Suppressor macrophage (primary cell): Measurements from ENCODE around the gene DCHS1.

Source experiments
- DNase-seq, 4 experiments: peaks; one replicate each; pipeline ENCODE4 v3.0.0-alpha.2; 2020 to 2022

The DCHS1 gene

DNA sequence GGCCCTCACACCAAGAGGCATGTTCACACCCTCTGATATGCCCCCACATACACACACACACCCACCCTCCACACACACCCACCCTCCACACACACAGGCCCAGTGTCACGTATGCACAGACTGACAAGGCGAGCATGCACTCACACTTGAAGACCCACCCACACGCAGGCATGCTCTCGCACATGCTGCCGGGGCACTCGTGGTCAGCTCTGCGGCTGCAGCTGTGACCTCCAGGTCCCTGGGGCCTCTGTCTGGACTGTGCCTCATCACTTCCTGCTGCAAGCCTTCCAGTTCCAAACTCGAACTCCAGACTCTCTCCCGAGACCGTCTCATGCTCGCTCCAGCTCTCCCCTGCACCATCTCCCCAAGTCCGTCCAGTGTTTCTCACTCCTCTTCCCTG, 9.5 kb downstream of the DCHS1 start:
- peak; percentile 45 to 69 (median 64) for DNase-seq

DNA sequence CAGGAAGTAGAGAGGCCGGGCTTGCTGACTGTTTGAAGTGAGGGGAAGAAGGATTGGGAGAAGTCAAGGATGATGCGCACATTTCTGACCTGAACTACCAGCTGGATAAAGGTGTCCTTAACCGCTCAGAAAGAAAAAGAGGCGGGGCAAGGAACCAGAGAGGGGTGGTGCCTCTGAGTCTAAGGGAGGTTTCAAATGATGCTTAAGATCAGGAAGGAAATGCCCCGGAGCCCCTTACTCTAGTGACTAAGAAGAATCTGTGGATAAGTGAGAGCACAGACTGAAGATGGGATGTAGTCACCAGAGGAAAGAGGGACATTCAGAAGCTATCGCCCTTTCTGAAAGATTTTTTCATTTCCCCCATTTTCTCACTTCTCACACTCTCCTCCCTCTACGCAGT, 12.7 kb downstream of the DCHS1 start:
- no peak for DNase-seq

DNA sequence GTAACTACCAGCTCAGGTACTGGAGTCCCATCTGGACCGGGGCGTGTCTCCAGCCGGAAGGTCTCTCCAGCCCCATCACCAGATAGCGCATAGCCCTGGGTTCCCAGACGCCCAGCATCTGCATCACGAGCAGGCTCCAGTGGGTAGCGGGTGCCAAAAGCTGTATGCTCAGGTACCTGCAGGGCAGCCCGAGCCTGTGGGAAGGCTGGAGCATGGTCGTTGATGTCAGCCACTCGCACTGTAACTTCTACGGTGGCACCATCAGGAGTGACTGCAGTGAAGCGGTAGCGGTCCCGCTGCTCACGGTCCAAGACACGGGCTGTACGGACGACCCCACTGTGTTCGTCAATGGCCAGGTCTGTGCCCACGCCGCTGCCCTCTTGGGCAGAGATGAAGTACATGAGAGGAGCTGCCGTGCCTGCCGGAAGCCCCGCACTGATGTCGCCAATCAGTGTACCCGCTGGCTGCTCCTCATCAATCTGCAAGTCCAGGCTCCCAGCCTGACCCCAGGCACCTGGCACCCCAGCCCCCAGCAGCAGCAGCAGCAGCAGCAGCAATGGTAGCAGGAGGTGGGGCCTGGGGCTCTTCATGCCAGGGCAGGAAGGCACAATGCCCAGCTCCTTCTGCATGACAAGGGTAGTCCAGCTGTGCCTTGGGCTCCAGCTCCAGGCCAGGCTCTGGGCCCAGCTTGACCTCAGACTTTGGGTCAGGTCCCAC, 14.5 kb downstream of the DCHS1 start:
- DNase-seq: no peak

DNA sequence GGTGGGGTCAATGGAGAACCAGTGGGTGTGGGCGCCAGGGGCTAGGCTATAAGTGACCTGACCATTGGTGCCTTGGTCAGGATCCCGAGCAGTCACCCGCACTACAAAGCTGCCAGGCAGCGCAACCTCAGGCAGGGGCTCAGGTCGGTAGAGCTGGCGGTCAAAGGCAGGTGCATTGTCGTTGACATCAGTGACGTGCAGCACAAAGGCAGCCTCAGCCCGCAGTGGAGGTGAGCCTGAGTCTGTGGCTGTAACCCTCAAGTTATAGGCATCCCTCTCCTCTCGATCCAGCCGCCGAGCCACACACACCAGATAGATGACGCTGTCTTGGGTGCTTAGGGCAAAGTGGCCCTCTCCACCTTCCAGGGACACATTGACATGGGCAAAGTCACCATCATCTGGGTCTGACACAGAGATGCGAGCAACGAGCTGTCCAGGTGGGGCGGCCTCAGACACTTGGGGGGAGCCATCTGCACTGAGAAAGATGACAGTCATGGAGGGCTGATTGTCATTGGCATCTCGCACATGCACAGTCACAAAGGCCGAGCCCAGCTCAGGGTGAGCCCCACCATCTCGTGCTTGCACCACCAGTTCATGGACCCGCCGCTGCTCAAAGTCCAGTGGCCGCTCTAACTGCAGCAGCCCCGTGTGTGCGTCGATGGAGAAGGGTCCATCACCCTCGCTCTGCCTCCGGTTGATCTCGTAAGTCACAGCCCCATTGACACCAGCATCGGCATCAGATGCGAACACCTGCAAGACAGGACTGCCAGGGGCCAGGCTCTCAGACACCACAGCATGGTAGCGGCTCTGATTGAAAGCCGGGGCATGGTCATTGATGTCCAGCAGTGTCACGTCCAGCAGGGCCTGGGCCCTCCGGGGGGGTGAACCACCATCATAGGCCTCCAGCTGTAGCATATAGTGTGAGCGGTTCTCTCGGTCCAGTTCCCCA, 15.3 kb downstream of the DCHS1 start:
- no peak for DNase-seq

DNA sequence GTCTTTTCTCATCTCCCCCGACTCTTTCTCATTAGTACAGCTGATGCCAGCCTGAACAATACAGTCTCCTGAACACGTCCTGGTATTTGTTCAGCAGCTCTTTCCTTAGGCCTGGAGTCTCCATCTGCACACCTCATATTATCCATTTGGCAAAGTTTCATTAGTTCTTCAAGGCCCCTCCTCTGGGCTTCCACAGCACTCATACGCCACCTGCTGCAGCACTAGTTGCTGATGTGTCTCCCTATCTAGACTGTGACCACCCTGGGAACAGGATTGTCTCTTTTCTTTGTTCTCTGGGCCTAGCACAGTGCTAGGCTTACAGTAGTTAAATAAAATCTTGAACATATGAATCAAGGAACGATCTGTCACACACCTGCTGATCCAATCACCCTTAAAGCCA, 17.2 kb downstream of the DCHS1 start:
- no peak for DNase-seq

DNA sequence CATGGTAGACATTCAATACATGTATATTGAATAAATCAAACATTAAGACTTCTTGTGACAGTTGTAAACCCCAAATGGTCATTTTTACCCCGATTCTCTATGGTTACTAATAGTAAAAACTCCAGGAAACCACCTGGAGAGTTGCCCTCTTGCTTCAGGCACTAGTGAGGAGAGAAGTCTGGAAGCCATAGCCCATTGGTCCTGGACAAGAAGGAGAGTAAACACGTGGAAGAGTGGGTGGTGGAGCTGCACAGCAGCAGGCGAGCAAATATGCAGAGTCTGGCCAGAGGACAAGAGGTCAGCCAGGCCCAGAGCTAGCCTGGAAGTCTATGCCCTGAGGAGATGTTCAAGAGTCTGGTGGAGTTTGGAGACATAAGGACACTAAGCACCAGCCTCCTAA, 17.7 kb downstream of the DCHS1 start:
- no peak for DNase-seq

DNA sequence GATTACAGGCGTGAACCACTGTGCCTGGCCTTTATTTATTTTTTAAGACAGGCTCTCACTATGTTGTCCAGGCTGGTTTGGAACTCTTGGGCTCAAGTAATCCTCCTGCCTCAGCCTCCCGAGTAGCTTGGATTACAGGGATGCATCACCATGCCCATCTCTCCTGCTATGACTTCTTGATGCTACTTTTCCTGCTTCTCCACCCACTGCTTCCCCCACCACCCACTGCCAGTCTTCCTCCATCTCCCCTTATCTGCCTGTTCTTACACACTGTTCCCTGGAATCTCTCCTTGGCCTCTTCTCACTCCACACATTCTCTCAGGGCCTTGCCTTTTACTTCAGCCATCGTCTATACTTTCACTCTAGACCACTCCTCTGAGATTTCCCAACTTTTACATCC, 19.1 kb downstream of the DCHS1 start:
- no peak for DNase-seq

DNA sequence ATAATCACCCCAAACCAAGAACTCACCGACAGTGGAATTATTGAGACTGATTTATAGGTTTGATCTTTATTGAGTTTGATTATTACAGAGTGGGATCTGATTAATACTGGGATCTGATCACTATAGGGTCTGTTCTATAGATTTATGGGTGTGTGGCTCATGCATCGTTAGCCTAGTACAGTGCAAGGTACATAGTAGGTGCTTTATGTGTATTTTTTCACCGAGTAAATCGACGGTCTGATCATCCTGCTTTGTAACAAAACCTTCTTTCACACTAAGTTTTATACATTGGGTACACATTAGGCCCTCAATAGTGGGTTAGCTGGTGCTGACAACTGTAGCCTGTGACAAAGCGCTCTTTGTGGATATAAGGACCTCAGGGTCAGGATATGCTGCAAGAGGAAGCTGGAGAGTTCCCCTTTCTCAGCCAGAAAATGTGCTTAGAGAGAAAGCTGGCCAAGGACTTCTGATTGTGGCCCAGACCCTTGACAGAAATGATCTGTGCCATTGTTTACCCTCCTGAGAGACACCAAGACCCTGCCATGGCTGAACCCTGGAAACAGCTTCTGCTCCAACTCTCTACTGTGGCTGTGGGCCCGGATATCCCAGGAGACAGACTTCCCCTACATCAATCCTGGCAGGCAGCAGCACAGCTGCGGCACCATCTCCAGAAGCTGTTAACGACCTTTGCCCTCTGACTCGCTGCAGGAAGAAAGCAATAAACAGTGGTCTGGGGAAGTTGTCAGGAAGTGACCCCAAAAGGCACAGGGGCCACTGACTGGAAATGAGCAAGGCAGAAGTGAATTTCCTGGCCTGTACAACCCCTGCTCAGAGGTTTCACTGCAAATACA, 20.3 kb downstream of the DCHS1 start:
- DNase-seq: peak; percentile 71 to 88 (median 80)

DNA sequence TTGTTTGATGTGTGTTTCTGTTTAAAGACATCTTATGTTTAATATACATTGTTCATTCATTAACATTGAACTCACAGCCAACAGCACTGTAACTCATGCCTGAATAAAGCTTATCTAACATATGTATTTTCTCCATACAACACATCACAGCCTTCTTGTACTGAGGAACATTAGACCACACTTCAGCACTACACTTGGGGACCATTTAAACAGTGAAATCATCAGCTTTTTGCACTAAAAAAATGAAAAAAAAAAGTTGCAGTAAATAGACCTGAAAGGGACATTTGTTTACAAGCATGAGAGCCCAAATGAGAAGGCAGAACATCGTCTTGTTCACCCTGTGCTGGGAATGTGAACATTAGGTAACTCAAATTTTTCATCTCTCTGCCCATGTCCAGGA, 21.1 kb downstream of the DCHS1 start:
- no peak for DNase-seq

DNA sequence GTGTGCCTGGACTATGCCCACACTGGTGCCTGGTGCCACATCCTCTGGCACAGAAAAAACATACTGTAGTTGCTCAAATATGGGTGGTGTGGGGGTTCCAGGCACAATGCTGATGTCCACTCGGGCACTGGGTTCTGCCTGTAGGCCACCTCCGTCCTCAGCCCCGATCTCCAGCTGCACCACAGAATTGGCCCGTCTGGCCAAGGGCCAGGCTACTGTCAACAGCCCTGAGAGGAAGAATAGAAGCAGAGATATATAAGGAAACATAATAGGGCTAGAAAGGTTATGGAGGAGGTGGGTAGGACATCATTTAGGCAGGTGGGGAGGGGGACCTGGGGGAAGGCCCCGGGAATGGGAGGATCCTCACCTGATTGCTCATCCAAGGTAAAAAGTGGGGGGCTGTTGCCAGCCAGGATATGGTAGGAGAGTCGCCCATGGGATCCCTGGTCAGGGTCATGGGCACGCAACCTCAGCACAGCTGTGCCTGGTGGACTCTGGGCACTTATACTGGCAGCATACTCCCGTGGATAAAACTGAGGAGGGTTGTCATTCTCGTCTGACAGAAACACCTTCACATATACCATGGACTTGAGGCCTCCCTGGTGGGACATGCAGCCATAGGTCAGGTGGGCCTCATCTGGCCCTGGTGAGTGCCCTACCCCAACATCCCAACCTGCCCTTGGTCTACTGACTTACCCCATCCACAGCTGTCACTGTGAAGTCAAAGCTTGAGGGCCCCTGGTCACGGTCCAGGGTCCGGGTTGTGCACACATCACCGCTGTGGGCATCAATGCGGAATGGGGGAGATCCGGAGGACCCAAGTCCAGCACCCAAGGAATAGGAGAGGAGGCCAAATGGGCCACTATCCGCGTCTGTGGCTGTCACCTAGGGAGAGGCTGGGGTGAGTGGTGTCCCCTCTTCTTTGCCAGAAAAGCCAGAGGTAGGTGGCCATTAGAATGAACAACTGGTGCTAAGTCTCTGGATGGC, 21.9 kb downstream of the DCHS1 start:
- DNase-seq: no peak

DNA sequence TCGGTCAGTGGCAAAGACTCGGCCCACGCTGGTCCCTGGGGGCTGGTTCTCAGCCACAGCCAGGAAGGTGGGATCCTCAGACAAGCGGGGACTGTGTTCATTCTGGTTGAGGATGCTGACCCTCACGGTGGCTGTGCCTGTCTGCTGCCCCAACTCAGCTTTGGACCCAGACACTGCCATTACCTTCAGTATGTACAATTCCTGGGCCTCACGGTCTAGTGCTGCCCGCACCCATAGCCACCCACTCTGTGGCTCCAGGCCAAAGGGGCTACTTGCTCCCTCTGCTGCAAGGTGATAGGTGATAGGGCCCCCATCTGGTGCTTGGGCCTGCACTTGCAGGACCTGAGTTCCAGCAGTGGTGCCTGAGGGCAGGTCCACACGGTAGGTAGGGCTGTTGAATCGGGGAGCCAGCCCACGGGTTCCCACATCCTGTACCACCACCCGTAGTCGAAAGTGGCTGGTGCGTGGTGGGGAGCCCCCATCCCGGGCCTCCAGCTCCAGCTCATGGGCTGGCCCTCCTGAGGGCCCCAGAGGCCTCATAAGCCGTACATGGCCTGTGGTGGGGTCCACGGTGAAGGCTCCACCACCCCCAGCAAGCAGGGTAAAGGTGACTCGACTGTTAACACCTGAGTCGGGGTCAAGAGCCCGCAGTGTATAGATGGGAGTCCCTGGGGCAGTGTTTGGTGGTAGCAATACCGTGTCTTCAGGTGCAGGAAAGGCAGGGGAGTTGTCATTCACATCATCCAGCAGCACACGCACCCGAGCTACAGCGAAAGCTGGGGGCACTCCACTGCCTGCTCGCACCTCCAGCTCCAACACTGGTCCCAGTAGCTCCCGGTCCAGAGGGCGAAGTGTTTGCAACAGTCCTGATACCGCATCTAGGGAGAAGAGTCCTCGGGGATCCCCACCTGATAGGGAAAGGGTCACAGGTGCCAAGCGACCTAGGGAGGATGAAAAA, 23.2 kb downstream of the DCHS1 start:
- DNase-seq: no peak

DNA sequence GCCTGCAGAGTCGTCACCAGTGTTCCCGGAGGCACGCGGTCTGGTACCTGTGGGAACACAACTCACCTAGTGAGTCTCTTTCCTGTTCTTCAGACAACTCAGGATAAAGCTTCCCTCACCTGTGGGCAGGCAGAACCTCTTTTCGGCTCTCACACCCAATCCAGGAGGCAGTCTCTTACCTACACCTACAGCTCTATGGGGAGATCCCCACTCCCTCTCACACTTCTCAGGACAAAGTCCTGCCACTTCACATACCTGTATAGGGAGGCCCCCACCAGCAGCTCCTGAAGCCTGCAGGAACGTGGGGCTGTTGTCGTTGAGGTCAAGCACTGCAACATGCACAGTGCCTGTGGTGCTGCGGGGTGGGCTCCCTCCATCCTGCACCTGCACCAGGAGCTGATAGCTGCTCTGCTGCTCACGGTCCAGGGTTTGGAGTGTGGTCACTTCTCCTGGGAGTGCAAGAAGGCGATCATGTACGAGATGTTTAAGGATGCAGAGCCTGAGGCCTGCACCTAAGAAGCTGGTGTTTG, 24.2 kb downstream of the DCHS1 start:
- no peak for DNase-seq

DNA sequence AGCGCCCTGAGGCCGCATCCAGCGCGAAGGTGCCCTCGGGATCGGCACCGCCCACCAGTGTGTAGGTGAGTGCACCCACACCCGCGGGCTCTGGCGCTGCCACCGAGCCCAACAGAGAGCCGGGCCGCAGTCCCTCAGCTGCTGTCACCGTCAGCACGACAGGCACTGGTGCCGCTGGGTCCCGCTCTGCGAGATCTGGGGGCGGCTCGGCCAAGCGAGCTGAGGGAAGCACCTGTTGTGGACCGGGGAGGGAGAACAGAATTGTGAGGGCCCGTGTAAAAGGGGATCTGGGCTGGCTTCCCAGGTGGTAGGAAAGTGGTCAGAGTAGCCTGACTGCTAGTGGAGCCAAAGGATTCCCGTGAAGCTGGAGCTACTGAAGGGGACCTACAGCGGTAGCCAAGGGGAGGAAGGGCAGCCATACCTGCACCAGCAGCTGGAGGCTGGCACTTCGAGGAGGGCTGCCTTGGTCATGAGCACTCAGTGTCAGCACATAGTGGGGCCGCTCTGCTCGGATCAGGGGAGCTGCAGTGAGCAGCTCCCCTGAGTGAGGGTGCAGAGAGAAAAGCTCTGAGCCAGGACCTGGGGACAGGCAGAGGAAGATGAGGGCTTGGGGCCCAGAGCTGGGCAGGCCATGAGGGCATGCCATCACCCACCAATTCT, 24.8 kb downstream of the DCHS1 start:
- no peak for DNase-seq

DNA sequence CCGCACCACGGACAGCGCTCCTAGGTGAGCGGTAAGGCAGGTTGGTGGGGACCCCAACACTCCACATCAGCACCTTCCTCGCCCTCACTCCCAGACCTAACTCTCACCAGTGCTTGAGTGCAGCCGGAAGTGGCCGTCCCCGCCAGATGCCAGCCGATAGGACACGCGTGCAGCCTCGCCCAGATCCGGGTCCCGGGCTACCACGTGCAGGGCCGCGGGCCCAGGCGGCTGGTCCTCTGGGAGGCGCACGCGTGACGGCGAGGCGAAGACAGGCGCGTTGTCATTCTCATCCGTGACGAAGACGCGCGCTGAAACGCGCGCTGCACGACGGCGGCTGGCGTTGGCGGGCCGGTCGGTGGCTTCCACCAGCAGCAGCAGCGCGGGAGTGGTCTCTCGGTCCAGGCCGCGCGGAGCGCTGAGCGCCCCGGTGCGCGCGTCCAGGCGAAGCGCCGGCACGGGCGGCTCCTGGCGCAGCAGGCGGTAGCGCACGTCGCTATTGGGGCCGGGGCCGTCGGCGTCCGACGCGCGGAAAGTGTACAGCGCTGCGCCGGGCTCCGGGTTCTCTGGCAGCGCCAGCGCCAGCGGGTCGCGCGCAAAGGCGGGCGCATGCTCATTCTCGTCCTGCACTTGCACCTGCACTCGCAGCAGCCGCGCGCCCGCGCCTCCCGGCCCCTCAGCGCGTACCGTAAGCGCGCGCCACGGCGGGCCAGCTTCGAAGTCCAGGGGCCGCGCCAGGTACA, 25.5 kb downstream of the DCHS1 start:
- DNase-seq: no peak

DNA sequence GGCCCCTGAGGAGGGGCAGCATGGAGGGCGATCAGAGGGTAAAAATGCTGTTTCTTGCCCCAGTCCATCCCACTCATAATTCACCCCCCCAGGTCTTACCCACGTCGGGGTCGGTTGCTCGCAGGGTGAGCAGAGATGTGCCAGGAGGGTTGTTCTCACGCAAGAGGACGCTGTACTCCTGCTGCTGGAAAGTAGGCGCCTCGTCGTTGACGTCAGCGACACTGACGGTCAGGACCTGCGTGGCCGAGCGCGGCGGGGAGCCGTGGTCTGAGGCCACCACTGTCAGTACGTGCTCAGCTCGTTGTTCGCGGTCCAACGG, 26.1 kb downstream of the DCHS1 start:
- DNase-seq: no peak

DNA sequence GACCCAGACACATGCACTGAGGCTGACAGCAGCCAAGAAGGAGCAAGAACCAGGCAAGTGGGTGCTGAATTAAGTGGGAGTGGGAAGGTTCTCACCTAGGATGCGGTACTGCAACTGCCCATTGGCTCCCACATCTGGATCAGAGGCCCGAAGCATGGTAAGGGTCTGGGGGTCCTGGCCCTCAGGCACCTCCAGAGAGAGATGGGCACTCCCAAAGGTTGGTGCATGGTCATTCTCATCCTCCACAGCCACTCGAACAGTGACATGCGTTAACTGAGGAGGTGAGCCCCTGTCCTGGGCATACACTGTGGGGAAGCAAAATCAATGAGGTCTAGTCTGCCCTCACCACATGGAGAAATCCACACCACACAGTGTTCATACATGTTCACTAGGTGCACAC, 27.1 kb downstream of the DCHS1 start:
- DNase-seq: no peak

DNA sequence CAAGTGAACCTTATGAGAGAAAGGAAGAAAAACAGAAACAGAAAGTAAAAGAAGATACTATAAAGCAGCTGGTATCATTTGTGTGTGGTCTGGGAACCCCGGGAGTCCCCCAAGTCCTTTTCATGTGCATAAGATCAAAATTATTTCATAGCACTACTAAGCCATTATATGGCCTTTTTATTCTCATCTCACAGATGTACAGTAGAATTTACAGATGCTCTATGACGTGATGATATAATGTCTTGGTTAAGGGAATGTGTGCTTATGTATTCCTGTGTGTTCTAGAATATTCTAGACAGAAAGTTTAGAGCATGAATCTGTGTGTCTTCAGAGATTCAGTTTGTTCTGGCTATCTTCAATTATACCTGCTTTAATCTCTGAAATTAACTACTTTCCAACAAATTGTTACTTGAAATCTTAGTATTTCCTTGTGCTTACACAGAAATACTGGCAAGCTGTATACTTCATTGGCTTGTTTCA, 27.8 kb downstream of the DCHS1 start:
- no peak for DNase-seq

DNA sequence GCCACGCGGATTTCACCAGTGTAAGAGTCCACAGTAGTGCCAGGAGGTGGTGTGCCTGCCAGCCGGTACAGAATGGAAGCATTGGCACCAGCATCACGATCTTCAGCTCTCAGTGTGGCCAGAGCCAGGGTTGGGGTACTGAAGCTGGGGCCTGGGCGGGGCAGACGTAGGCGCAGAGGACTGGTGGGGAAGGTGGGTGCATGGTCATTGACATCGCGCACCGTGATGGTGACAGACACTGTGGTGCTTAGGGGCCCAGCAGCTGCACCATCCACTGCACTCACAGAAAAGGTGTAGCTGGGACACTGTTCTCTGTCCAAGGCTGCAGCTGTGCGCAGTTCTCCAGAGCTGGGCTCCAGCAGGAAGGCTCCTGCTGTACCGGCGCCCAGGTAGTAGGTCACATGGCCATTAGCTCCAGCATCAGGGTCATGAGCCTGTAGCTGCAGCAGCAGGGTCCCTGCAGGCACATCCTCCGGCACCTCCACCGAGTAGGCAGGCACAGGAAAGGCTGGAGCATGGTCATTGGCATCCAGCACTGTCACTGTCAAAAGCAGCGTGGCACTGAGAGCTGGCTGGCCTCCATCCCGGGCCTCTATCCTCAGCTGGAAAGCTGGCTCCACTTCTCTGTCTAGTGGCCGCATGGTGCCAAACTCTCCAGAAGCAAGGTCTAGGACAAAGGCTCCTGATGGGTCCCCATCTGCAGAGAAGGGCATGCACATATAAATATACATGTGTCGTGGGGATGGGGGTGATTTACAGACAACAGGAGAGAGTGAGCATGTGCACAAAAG, 28.4 kb downstream of the DCHS1 start:
- DNase-seq: no peak
